HepG2 (cell line): ENCODE data around the gene HPGD. TPM values are rescaled to one million over a fixed set of nuclear protein-coding genes. Genes with fewer than 3 reads are reported as not detected.

Source experiments
- ATAC-seq: fragments of 200-7000 bp; cut with Tn5 transposase; 3 replicates; pipeline ENCODE4 v1.9.1; 2020; ENCODE audit warnings: mild to moderate bottlenecking, moderate library complexity
- BruUV-seq: library from RNA; stranded (reverse); fragments of 400-500 nt; replicated peaks from 2 replicates; lab custom pipeline; 2021; lab: Mats Ljungman, UMichigan
- CTCF ChIA-PET: fragments of 300-600 bp; formaldehyde crosslinking; extraction: SDS; loops from one replicate; lab custom pipeline; 2021; ENCODE audit warnings: low total read pairs, inconsistent platforms, low intra/inter-chr PET ratio; lab: Yijun Ruan, JAX
- POLR2A ChIA-PET: fragments of 350-600 bp; sonication (Branson Sonifier 250); formaldehyde crosslinking; loops from one replicate; lab custom pipeline; 2020; ENCODE audit warnings: antibody characterized with exemption, inconsistent platforms; lab: Yijun Ruan, JAX
- DNase-seq: peaks from one replicate; pipeline ENCODE4 v3.0.0-alpha.2; 2015; ENCODE audit warnings: low spot score
- FAIRE-seq: peaks from 3 replicates; lab custom pipeline; 2011; peaks lifted over from hg19 to GRCh38; lab: Jason Lieb, UNC
- H2AFZ ChIP-seq: one replicate; pipeline ENCODE4 v1.6.1; 2011; ENCODE audit warnings: low read length, inconsistent platforms
- H3K27ac ChIP-seq: fragments of 300-600 bp; 3 replicates; pipeline ENCODE4 v1.8.0; 2011; ENCODE audit warnings: mixed run types, mild to moderate bottlenecking, mixed read lengths, low read length, inconsistent platforms; ENCODE audit not compliant: insufficient read depth; ENCODE audit errors: extremely low read length
- H3K27me3 ChIP-seq, 2 experiments: fragments of 200-600 bp in 1 of 2; 2 replicates in 1 of 2; 3 replicates in 1 of 2; pipeline versions ENCODE4 v1.6.0 to v1.8.0; 2011; ENCODE audit warnings: low read length in 2 of 2, mild to moderate bottlenecking in 2 of 2, moderate library complexity in 2 of 2, inconsistent platforms in 1 of 2; ENCODE audit not compliant: insufficient read depth in 2 of 2, control insufficient read depth in 1 of 2
- H3K36me3 ChIP-seq, 2 experiments: fragments of 200-600 bp in 1 of 2; replicated peaks in 1 of 2; 2 replicates in 1 of 2; 3 replicates in 1 of 2; pipeline versions ENCODE4 v1.5.1 to v1.8.0; 2011; ENCODE audit warnings: low read length in 2 of 2, inconsistent platforms in 1 of 2; ENCODE audit not compliant: insufficient read depth in 2 of 2, control insufficient read depth in 1 of 2
- H3K4me1 ChIP-seq: 2 replicates; pipeline ENCODE4 v1.5.1; 2012; ENCODE audit warnings: low read length, inconsistent platforms; ENCODE audit not compliant: insufficient read depth
- H3K4me2 ChIP-seq: 2 replicates; pipeline ENCODE4 v1.6.0; 2011; ENCODE audit warnings: low read depth, low read length, inconsistent platforms
- H3K4me3 ChIP-seq, 3 experiments: fragments of 200-600 bp in 1 of 3; sonication (generic), shearing (Covaris generic) in 1 of 3; replicated peaks in 1 of 3; 2 replicates each; pipeline ENCODE4 v1.5.1; 2011 to 2016; ENCODE audit warnings: low read length in 3 of 3, inconsistent platforms in 2 of 3, low read depth in 2 of 3, mild to moderate bottlenecking in 2 of 3, control low read depth in 1 of 3, mixed read lengths in 1 of 3; ENCODE audit not compliant: insufficient read depth in 1 of 3
- H3K79me2 ChIP-seq: one replicate; pipeline ENCODE4 v1.6.1; 2011; ENCODE audit warnings: low read length, inconsistent platforms; ENCODE audit not compliant: insufficient read depth
- H3K9ac ChIP-seq: 2 replicates; pipeline ENCODE4 v1.6.0; 2011; ENCODE audit warnings: mild to moderate bottlenecking, low read depth, low read length, inconsistent platforms; ENCODE audit not compliant: insufficient read depth
- H3K9me3 ChIP-seq: 2 replicates; pipeline ENCODE4 v1.5.1; 2012; ENCODE audit warnings: mild to moderate bottlenecking, low read length
- H4K20me1 ChIP-seq: 2 replicates; pipeline ENCODE4 v1.6.0; 2011; ENCODE audit warnings: inconsistent platforms, mild to moderate bottlenecking, low read length, moderate library complexity; ENCODE audit not compliant: insufficient read depth
- CTCF ChIP-seq: sonication (generic); formaldehyde crosslinking; IDR thresholded peaks from 2 replicates; pipeline ENCODE4 v1.5.0; 2020; ENCODE audit warnings: mild to moderate bottlenecking, missing genetic modification reagents, moderate library complexity
- HMG20B ChIP-seq: conservative IDR thresholded peaks from 2 replicates; pipeline ENCODE4 v1.6.1; 2016; ENCODE audit warnings: missing genetic modification reagents, missing compliant biosample characterization
- LCORL ChIP-seq, 2 experiments: fragments of 450-650 bp in 1 of 2; sonication (generic) in 1 of 2; formaldehyde crosslinking in 1 of 2; IDR thresholded peaks; 2 replicates each; pipeline versions ENCODE4 v1.5.0 to v1.6.1; 2017 to 2020; ENCODE audit warnings: antibody characterized with exemption in 1 of 2, missing genetic modification reagents in 1 of 2
- MED8 ChIP-seq: sonication (generic); formaldehyde crosslinking; IDR thresholded peaks from 2 replicates; pipeline ENCODE4 v1.8.1; 2023; ENCODE audit warnings: mild to moderate bottlenecking, missing genetic modification reagents; ENCODE audit not compliant: insufficient replicate concordance
- NFIC ChIP-seq: IDR thresholded peaks from 2 replicates; pipeline ENCODE4 v1.6.1; 2012; ENCODE audit warnings: mild to moderate bottlenecking, low read length, inconsistent platforms
- PITX1 ChIP-seq: sonication (generic); formaldehyde crosslinking; IDR thresholded peaks from 2 replicates; pipeline ENCODE4 v1.5.1; 2020; ENCODE audit warnings: mild to moderate bottlenecking, missing genetic modification reagents
- ZBTB26 ChIP-seq: IDR thresholded peaks from 2 replicates; pipeline ENCODE4 v1.6.1; 2016; ENCODE audit warnings: missing compliant biosample characterization, missing genetic modification reagents, borderline replicate concordance
- ZNF709 ChIP-seq: sonication (generic); formaldehyde crosslinking; IDR thresholded peaks from 2 replicates; pipeline ENCODE4 v1.5.0; 2020; ENCODE audit warnings: mild to moderate bottlenecking, missing genetic modification reagents
- ZNF746 ChIP-seq: sonication (generic); formaldehyde crosslinking; IDR thresholded peaks from 2 replicates; pipeline ENCODE4 v1.8.0; 2022; ENCODE audit warnings: mild to moderate bottlenecking, missing genetic modification reagents
- ZSCAN31 ChIP-seq: sonication (generic); formaldehyde crosslinking; IDR thresholded peaks from 2 replicates; pipeline ENCODE4 v1.5.0; 2020; ENCODE audit warnings: low read depth, mild to moderate bottlenecking, missing genetic modification reagents
- WGBS: methylation state at CpG from one replicate; pipeline ENCODE4 v1.1.6; 2017; ENCODE audit warnings: low lambda C conversion rate; 5-methylcytosine and 5-hydroxymethylcytosine counted together
- in situ Hi-C: cut with HindIII; loops from 2 replicates; pipeline ENCODE4 v1.10.0; 2017; ENCODE audit warnings: low pct_unique_long_range_greater_than_20kb; ENCODE audit not compliant: extremely low pct_ligation_motif_present
- intact Hi-C: fragments of 100-400 bp; cut with micrococcal nuclease; formaldehyde crosslinking; loops from one replicate; pipeline ENCODE4 v1.10.0; 2022; ENCODE audit not compliant: unreplicated experiment
- polyA plus RNA-seq, 8 experiments: library from polyadenylated mRNA; depleted of rRNA in 3 of 8; stranded (reverse) in 7 of 8; unstranded in 1 of 8; fragments of >200 nt; fragmentation: Illumina TruSeq in 4 of 8; extraction: Trizol in 4 of 8; gene quantifications; 2 replicates each; pipeline versions ENCODE4 v1.2.1 to v1.2.3, GENCODE V29; 2011 to 2016; ENCODE audit warnings: low read depth in 4 of 8, missing spikeins in 1 of 8, mixed read lengths in 1 of 8; ENCODE audit not compliant: insufficient read depth in 1 of 8
- total RNA-seq, 5 experiments: library from RNA; depleted of rRNA; stranded (reverse); fragments of >200 nt; fragmentation: Illumina TruSeq; extraction: Trizol; gene quantifications; 2 replicates each; pipeline ENCODE4 v1.2.3, GENCODE V29; 2016; ENCODE audit warnings: low read depth in 1 of 5
- TF ChIP-seq, protein P1 (sequence below): sonication (generic); formaldehyde crosslinking; IDR thresholded peaks from 2 replicates; pipeline ENCODE4 v1.4.0; 2020; ENCODE audit warnings: missing genetic modification reagents, borderline replicate concordance

HPGD gene
- total and polyA plus RNA-seq, 2 of the 13 experiments (the other 11 are each of a cell fraction or from before 2014, with no cell fraction given): 0.13 to 0.24 TPM

DNA sequence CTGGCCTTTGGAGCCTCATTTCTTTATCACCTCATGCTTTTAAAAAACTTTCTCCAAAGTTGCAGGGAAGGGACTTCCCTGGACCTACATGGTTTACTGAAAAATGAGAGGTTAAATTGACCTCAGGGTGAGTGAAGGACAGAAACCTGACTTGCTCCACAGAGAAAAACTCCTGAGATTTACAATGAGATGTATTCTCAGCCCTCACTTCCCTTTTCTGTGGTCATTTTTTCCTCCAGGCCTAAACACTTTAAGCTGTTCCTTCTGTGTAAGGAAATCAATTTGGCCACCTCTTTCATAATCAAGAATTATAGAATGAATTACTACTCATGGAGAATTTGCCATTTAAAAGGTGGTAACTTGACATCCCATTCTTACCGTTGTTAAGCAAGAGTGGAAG, 77.9 kb downstream of the HPGD start:
- CTCF ChIA-PET: no interaction called here
- POLR2A ChIA-PET: no interaction called here
- Histone ChIP-seq H3K27ac (no peak overlapping the region), H3K36me3 (no peaks in the 10 kb centered on the region), H3K9ac (no peak overlapping the region), H3K9me3 (no peaks in the 10 kb centered on the region), H3K79me2 (no peaks in the 10 kb centered on the region), H4K20me1 (no peaks in the 10 kb centered on the region), H3K4me3 (no peak overlapping the region), H3K4me1 (no peaks in the 10 kb centered on the region), H2AFZ (peak overlapping the region; percentile 15), H3K4me2 (no peak overlapping the region), H3K27me3 (no peaks in the 10 kb centered on the region)
- intact Hi-C loops (no loop called here), in situ Hi-C loops (no loop called here)
- WGBS: 57% methylated on average over 1 of the region's 1 CpG
- ATAC-seq: no peak
- FAIRE-seq: no peak
- TF ChIP-seq ZSCAN31 (CRISPR knock-in tag) (no peak), ZBTB26 (CRISPR knock-in tag) (no peak), MED8 (CRISPR knock-in tag) (no peak), CTCF (CRISPR knock-in tag) (no peak), LCORL (IDR thresholded peaks at IDR 0.05) (no peak), LCORL (CRISPR knock-in tag; IDR thresholded peaks at IDR 0.05) (no peak), ZNF709 (no peak), NFIC (no peak), HMG20B (no peak), ZNF746 (CRISPR knock-in tag) (no peak), PITX1 (CRISPR knock-in tag) (no peak)
- TF ChIP-seq, protein P1, sequence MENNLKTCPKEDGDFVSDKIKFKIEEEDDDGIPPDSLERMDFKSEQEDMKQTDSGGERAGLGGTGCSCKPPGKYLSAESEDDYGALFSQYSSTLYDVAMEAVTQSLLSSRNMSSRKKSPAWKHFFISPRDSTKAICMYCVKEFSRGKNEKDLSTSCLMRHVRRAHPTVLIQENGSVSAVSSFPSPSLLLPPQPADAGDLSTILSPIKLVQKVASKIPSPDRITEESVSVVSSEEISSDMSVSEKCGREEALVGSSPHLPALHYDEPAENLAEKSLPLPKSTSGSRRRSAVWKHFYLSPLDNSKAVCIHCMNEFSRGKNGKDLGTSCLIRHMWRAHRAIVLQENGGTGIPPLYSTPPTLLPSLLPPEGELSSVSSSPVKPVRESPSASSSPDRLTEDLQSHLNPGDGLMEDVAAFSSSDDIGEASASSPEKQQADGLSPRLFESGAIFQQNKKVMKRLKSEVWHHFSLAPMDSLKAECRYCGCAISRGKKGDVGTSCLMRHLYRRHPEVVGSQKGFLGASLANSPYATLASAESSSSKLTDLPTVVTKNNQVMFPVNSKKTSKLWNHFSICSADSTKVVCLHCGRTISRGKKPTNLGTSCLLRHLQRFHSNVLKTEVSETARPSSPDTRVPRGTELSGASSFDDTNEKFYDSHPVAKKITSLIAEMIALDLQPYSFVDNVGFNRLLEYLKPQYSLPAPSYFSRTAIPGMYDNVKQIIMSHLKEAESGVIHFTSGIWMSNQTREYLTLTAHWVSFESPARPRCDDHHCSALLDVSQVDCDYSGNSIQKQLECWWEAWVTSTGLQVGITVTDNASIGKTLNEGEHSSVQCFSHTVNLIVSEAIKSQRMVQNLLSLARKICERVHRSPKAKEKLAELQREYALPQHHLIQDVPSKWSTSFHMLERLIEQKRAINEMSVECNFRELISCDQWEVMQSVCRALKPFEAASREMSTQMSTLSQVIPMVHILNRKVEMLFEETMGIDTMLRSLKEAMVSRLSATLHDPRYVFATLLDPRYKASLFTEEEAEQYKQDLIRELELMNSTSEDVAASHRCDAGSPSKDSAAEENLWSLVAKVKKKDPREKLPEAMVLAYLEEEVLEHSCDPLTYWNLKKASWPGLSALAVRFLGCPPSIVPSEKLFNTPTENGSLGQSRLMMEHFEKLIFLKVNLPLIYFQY (CRISPR knock-in tag): no peak
- BruUV-seq: no TSS peak
- DNase-seq: no peak
